H1 (cell line): ENCODE data around the gene FADS6. TPM values are rescaled to one million over a fixed set of nuclear protein-coding genes. Genes with fewer than 3 reads are reported as not detected.
A peak's percentile ranks its signal among the peaks of the same experiment; 100 is the strongest.

ENCODE experiments used
- CTCF ChIA-PET: fragments of 300-600 bp; sonication (Branson Sonifier 250); formaldehyde crosslinking; loops from one replicate; lab custom pipeline; 2021; ENCODE audit not compliant: partially characterized antibody; lab: Charles Lee
- POLR2A ChIA-PET: fragments of 300-600 bp; sonication (Branson Sonifier 250); formaldehyde crosslinking; loops from one replicate; lab custom pipeline; 2021; ENCODE audit warnings: inconsistent platforms; ENCODE audit not compliant: partially characterized antibody; lab: Charles Lee
- DNase-seq, 2 experiments: peaks; one replicate each; pipeline versions ENCODE4 v3.0.0 to v3.0.0-alpha.2; 2010 to 2022; ENCODE audit warnings: low spot score in 2 of 2, low read depth in 1 of 2, mixed read lengths in 1 of 2
- FAIRE-seq: peaks from 2 replicates; lab custom pipeline; 2011; peaks lifted over from hg19 to GRCh38; lab: Jason Lieb, UNC
- H2AFZ ChIP-seq: 2 replicates; pipeline ENCODE4 v1.8.1; 2012; ENCODE audit warnings: low read length, inconsistent platforms
- H2AK5ac ChIP-seq: 2 replicates; pipeline ENCODE4 v1.6.1; 2013; ENCODE audit warnings: low read depth, low read length
- H2BK120ac ChIP-seq: replicated peaks from 2 replicates; pipeline ENCODE3; 2013; ENCODE audit warnings: low read depth, low read length, inconsistent platforms
- H2BK12ac ChIP-seq: 2 replicates; pipeline ENCODE4 v1.6.1; 2013; ENCODE audit warnings: low read depth, low read length
- H2BK15ac ChIP-seq: 2 replicates; pipeline ENCODE4 v1.6.1; 2013; ENCODE audit warnings: low read length
- H2BK20ac ChIP-seq: 2 replicates; pipeline ENCODE4 v1.6.1; 2013; ENCODE audit warnings: low read length
- H2BK5ac ChIP-seq: 2 replicates; pipeline ENCODE4 v1.6.1; 2013; ENCODE audit warnings: low read depth, low read length
- H3K14ac ChIP-seq: 2 replicates; pipeline ENCODE4 v1.6.1; 2013; ENCODE audit warnings: inconsistent platforms; ENCODE audit not compliant: insufficient read length
- H3K18ac ChIP-seq: 2 replicates; pipeline ENCODE4 v1.6.1; 2013; ENCODE audit warnings: low read length; ENCODE audit errors: extremely low read depth
- H3K23ac ChIP-seq: 2 replicates; pipeline ENCODE4 v1.6.1; 2013; ENCODE audit warnings: inconsistent platforms; ENCODE audit not compliant: insufficient read length
- H3K23me2 ChIP-seq: 2 replicates; pipeline ENCODE4 v1.6.1; 2013; ENCODE audit warnings: low read depth, low read length
- H3K27ac ChIP-seq: 2 replicates; pipeline ENCODE4 v1.6.1; 2011; ENCODE audit warnings: low read depth, low read length, inconsistent platforms
- H3K27me3 ChIP-seq, 4 experiments: replicated peaks in 1 of 4; 1 replicate in 1 of 4; 2 replicates in 3 of 4; pipeline versions ENCODE4 v1.6.1 to v1.8.1; 2011 to 2013; ENCODE audit warnings: low read length in 3 of 4, mild to moderate bottlenecking in 3 of 4, inconsistent platforms in 2 of 4, mixed read lengths in 2 of 4, moderate library complexity in 1 of 4; ENCODE audit not compliant: control insufficient read depth in 3 of 4, insufficient read depth in 3 of 4; ENCODE audit errors: extremely low read depth in 1 of 4
- H3K36me3 ChIP-seq, 4 experiments: 2 replicates each; pipeline versions ENCODE4 v1.6.1 to v1.8.1; 2011 to 2013; ENCODE audit warnings: mild to moderate bottlenecking in 4 of 4, low read length in 3 of 4, moderate library complexity in 2 of 4, control low read depth in 1 of 4, inconsistent platforms in 1 of 4; ENCODE audit not compliant: insufficient read depth in 4 of 4, control insufficient read depth in 2 of 4
- H3K4ac ChIP-seq: replicated peaks from 2 replicates; pipeline ENCODE3; 2013; ENCODE audit warnings: low read length, low read depth, mixed read lengths, inconsistent platforms; ENCODE audit not compliant: insufficient read length
- H3K4me1 ChIP-seq, 4 experiments: replicated peaks in 1 of 4; 1 replicate in 1 of 4; 2 replicates in 3 of 4; pipeline versions ENCODE4 v1.6.1 to v1.8.1; 2011 to 2013; ENCODE audit warnings: low read length in 3 of 4, inconsistent platforms in 2 of 4, mixed read lengths in 1 of 4; ENCODE audit not compliant: insufficient read depth in 4 of 4, control insufficient read depth in 3 of 4
- H3K4me2 ChIP-seq, 2 experiments: 2 replicates each; pipeline versions ENCODE4 v1.6.1 to v1.8.1; 2011 to 2013; ENCODE audit warnings: low read depth in 2 of 2, low read length in 2 of 2, control low read depth in 1 of 2, inconsistent platforms in 1 of 2, mild to moderate bottlenecking in 1 of 2; ENCODE audit not compliant: insufficient read depth in 1 of 2
- H3K4me3 ChIP-seq, 4 experiments: fragments of 200-600, 300-600 bp in 1 of 4; sonication (generic), shearing (Covaris generic), sonication (Bioruptor Twin) in 1 of 4; 2 replicates each; pipeline versions ENCODE4 v1.5.1 to v1.8.1; 2011 to 2016; ENCODE audit warnings: low read length in 4 of 4, low read depth in 3 of 4, control low read depth in 2 of 4, inconsistent platforms in 2 of 4, mild to moderate bottlenecking in 2 of 4, mixed read lengths in 1 of 4, moderate library complexity in 1 of 4; ENCODE audit not compliant: insufficient read depth in 2 of 4; ENCODE audit errors: extremely low read depth in 1 of 4
- H3K56ac ChIP-seq: replicated peaks from 2 replicates; pipeline ENCODE3; 2013; ENCODE audit warnings: low read depth, mild to moderate bottlenecking, mixed read lengths, low read length, inconsistent platforms; ENCODE audit not compliant: insufficient read length
- H3K79me1 ChIP-seq: 2 replicates; pipeline ENCODE4 v1.6.1; 2013; ENCODE audit warnings: low read depth, low read length, control low read depth
- H3K79me2 ChIP-seq, 2 experiments: 2 replicates each; pipeline versions ENCODE4 v1.6.1 to v1.8.1; 2012 to 2013; ENCODE audit warnings: low read length in 2 of 2, mild to moderate bottlenecking in 2 of 2, inconsistent platforms in 1 of 2; ENCODE audit not compliant: insufficient read depth in 2 of 2, control insufficient read depth in 1 of 2
- H3K9ac ChIP-seq, 4 experiments: replicated peaks in 1 of 4; 1 replicate in 1 of 4; 2 replicates in 3 of 4; pipeline versions ENCODE4 v1.6.1 to v1.8.1; 2011 to 2013; ENCODE audit warnings: low read depth in 3 of 4, low read length in 3 of 4, control low read depth in 2 of 4, mild to moderate bottlenecking in 2 of 4, moderate library complexity in 2 of 4, inconsistent platforms in 1 of 4; ENCODE audit errors: extremely low read depth in 1 of 4
- H3K9me3 ChIP-seq, 2 experiments: 2 replicates each; pipeline versions ENCODE4 v1.6.1 to v1.8.1; 2012 to 2013; ENCODE audit warnings: mild to moderate bottlenecking in 2 of 2, moderate library complexity in 2 of 2, control low read depth in 1 of 2, inconsistent platforms in 1 of 2, low read depth in 1 of 2, low read length in 1 of 2, mixed read lengths in 1 of 2; ENCODE audit not compliant: insufficient read depth in 2 of 2
- H4K20me1 ChIP-seq, 2 experiments: replicated peaks in 1 of 2; 2 replicates each; pipeline versions ENCODE3 to v1.8.1; 2011 to 2013; ENCODE audit warnings: inconsistent platforms in 2 of 2, low read length in 2 of 2, mild to moderate bottlenecking in 1 of 2; ENCODE audit not compliant: insufficient read depth in 2 of 2, control insufficient read depth in 1 of 2
- H4K5ac ChIP-seq: 2 replicates; pipeline ENCODE4 v1.6.1; 2013; ENCODE audit warnings: low read length, low read depth, mixed read lengths, inconsistent platforms; ENCODE audit not compliant: insufficient read length
- H4K8ac ChIP-seq: 2 replicates; pipeline ENCODE4 v1.8.0; 2013; ENCODE audit warnings: mild to moderate bottlenecking, moderate library complexity, low read length, inconsistent platforms; ENCODE audit not compliant: insufficient read depth; ENCODE audit errors: extremely low read depth
- H4K91ac ChIP-seq: replicated peaks from 2 replicates; pipeline ENCODE3; 2013; ENCODE audit warnings: low read length, mixed read lengths, inconsistent platforms; ENCODE audit not compliant: insufficient read length
- EGR1 ChIP-seq: IDR thresholded peaks from 2 replicates; pipeline ENCODE4 v1.6.1; 2011; ENCODE audit warnings: low read depth, low read length, borderline replicate concordance
- FOSL1 ChIP-seq: IDR thresholded peaks from 2 replicates; pipeline ENCODE4 v1.6.1; 2011; ENCODE audit warnings: mild to moderate bottlenecking, low read depth, low read length, moderate library complexity; ENCODE audit not compliant: insufficient read depth
- KDM4A ChIP-seq: IDR thresholded peaks from one replicate; pipeline ENCODE4 v1.7.1; 2012; ENCODE audit warnings: low read depth, mild to moderate bottlenecking, moderate library complexity, low read length, inconsistent platforms; ENCODE audit not compliant: severe bottlenecking
- TBP ChIP-seq: IDR thresholded peaks from 2 replicates; pipeline ENCODE4 v1.6.1; 2011; ENCODE audit warnings: low read depth, low read length, improper control_type of control experiment
- WGBS, 2 experiments: shearing (Covaris generic) in 1 of 2; methylation state at CpG; one replicate each; pipeline versions ENCODE4 v1.1.6 to v1.1.7; 2013 to 2015; ENCODE audit warnings: low lambda C conversion rate in 2 of 2, mixed read lengths in 2 of 2, inconsistent platforms in 1 of 2, low coverage in 1 of 2, missing lambda C conversion rate in 1 of 2; ENCODE audit not compliant: insufficient replicate concordance in 2 of 2, insufficient coverage in 1 of 2, insufficient read length in 1 of 2; ENCODE audit errors: extremely low coverage in 1 of 2, missing lambda C conversion rate in 1 of 2; 5-methylcytosine and 5-hydroxymethylcytosine counted together
- polyA plus RNA-seq, 7 experiments: library from polyadenylated mRNA; depleted of rRNA in 3 of 7; stranded (reverse) in 5 of 7; unstranded in 2 of 7; fragments of >200 nt in 5 of 7; fragments of 200-250 nt in 2 of 7; gene quantifications; 1 replicate in 5 of 7; 2 replicates in 1 of 7; 4 replicates in 1 of 7; pipeline versions ENCODE4 v1.2.1 to v1.2.3, GENCODE V29; 2011 to 2013; ENCODE audit warnings: missing spikeins in 2 of 7, mixed read lengths in 2 of 7
- total RNA-seq: library from RNA; stranded (reverse); fragmentation: NEBNext Ultra II Directional; extraction: Animal tissue kit (Norgen Biotek cat#: 25700); gene quantifications from 2 replicates; pipeline ENCODE4 v1.2.1, GENCODE V29; 2021

Gene FADS6
- total and polyA plus RNA-seq, 2 of the 8 experiments (the other 6 are each of a cell fraction or from before 2014, with no cell fraction given), result 0.56 to 2.5 TPM

- Histone ChIP-seq H3K56ac (no peak within 1 kb of the TSS), H2AK5ac (no peak within 1 kb of the TSS), H3K79me1 (no peaks in the 10 kb centered on the region), H3K4me3 (peak within 1 kb of the TSS; percentile 33 to 74 (median 36)), H3K4me1 (peaks cover 0 to 19% (median 16%) of the 10 kb centered on the region in 4 experiments; a peak in 6 of 7 replicates), H2BK120ac (no peak within 1 kb of the TSS), H3K79me2 (no peaks in the 10 kb centered on the region), H2BK5ac (no peak within 1 kb of the TSS), H4K8ac (no peak within 1 kb of the TSS; the same call in 1 of the 2 replicates), H3K27ac (no peak within 1 kb of the TSS), H3K9ac (no peak within 1 kb of the TSS), H4K91ac (no peak within 1 kb of the TSS), H3K4ac (no peak within 1 kb of the TSS), H2AFZ (0 out of 2 replicates have a peak within 1 kb of the TSS, but pooled peaks have one; percentile 26), H3K27me3 (peaks cover 40 to 62% (median 53%) of the 10 kb centered on the region in 4 experiments), H2BK20ac (no peak within 1 kb of the TSS), H3K23me2 (peaks cover 9% of the 10 kb centered on the region; the same call in 1 of the 2 replicates), H3K14ac (no peak within 1 kb of the TSS), H3K36me3 (no peaks in the 10 kb centered on the region; a peak in 1 of 8 replicates), H3K4me2 (peak within 1 kb of the TSS; percentile 90 to 92), H3K23ac (no peak within 1 kb of the TSS), H3K18ac (peak within 1 kb of the TSS; percentile 38), H4K20me1 (peaks cover 0 to 5% of the 10 kb centered on the region in 2 experiments), H2BK15ac (peak within 1 kb of the TSS; percentile 61; the same call in 1 of the 2 replicates), H2BK12ac (0 out of 2 replicates have a peak within 1 kb of the TSS, but pooled peaks have one; percentile 39), H4K5ac (no peak within 1 kb of the TSS), H3K9me3 (no peaks in the 10 kb centered on the region)
- DNase-seq (peak in 1 of 2 experiments; percentile 69), FAIRE-seq (no peak)
- CTCF ChIA-PET, result interaction anchor here (0.6 to 49.9 kb wide), 25 partner anchors 7 to 142 kb away, joined by 3 to 1072 read pairs (median 5); partner anchors contain the start of genes CDR2L, FADS6 and OTOP3
- whole genome bisulfite sequencing, 2 experiments, result 24% methylated on average over 35 of the region's 57 CpGs; no CpG with 5 or more reads in 1 of the 2 experiments
- TF ChIP-seq EGR1 (peak; percentile 48; the same call in 1 of the 2 replicates), FOSL1 (peak; percentile 78; the same call in 1 of the 2 replicates), TBP (no peak), KDM4A (peak; percentile 19)
- POLR2A ChIA-PET, result interaction anchor here (0.9 to 1.8 kb wide), 3 partner anchors 14 to 50 kb away, joined by 3 to 4 read pairs (median 3); partner anchors contain the start of gene FDXR
These were observed 29.5 kb upstream of the FADS6 start, which contains the start of gene USH1G for GRCh38 chr17:74922694-74923537. USH1G (minus strand) TSS chr17:74923255; CDS start chr17:74923073, 182 bp downstream.
